Mesenteric fat pad (tissue), 1 donor: ENCODE data around the gene TTYH3. TPM values are rescaled to one million over a fixed set of nuclear protein-coding genes. Genes with fewer than 3 reads are reported as not detected.
"Not testable (repeated sequence)": the region's sequence is repeated elsewhere in the genome, so short reads cannot be mapped to it uniquely, and the experiment has no call there.

ENCODE experiments used
- DNase-seq: peaks from one replicate; pipeline ENCODE4 v3.0.0-alpha.2; 2020; ENCODE audit warnings: low spot score
- long read RNA-seq: library from polyadenylated mRNA; unstranded; transcript quantifications from one replicate; pipeline ENCODE4 v2.0.0, GENCODE V29; 2020
- total RNA-seq: library from RNA; stranded (reverse); fragmentation: NEBNext Ultra II Directional; extraction: Animal tissue kit (Norgen Biotek cat#: 25700); gene quantifications from one replicate; pipeline ENCODE4 v1.2.1, GENCODE V29; 2021
- donor health status: DM: yes; HTN: yes; CAD: no.

The TTYH3 gene, protein sequence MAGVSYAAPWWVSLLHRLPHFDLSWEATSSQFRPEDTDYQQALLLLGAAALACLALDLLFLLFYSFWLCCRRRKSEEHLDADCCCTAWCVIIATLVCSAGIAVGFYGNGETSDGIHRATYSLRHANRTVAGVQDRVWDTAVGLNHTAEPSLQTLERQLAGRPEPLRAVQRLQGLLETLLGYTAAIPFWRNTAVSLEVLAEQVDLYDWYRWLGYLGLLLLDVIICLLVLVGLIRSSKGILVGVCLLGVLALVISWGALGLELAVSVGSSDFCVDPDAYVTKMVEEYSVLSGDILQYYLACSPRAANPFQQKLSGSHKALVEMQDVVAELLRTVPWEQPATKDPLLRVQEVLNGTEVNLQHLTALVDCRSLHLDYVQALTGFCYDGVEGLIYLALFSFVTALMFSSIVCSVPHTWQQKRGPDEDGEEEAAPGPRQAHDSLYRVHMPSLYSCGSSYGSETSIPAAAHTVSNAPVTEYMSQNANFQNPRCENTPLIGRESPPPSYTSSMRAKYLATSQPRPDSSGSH
- 107 TPM for total RNA-seq
- long read RNA-seq, partial matches to known transcripts = 20 of 20 reads
- long read RNA-seq, other reads (novel, unspliced or antisense) = 0 of 20 reads

- DNase-seq = no peak
These were observed at the start of gene TTYH3 for GRCh38 chr7:2631946-2632732. Gene TTYH3 (plus strand): TSS chr7:2631986. CDS start chr7:2632156, 170 bp downstream.

DNA sequence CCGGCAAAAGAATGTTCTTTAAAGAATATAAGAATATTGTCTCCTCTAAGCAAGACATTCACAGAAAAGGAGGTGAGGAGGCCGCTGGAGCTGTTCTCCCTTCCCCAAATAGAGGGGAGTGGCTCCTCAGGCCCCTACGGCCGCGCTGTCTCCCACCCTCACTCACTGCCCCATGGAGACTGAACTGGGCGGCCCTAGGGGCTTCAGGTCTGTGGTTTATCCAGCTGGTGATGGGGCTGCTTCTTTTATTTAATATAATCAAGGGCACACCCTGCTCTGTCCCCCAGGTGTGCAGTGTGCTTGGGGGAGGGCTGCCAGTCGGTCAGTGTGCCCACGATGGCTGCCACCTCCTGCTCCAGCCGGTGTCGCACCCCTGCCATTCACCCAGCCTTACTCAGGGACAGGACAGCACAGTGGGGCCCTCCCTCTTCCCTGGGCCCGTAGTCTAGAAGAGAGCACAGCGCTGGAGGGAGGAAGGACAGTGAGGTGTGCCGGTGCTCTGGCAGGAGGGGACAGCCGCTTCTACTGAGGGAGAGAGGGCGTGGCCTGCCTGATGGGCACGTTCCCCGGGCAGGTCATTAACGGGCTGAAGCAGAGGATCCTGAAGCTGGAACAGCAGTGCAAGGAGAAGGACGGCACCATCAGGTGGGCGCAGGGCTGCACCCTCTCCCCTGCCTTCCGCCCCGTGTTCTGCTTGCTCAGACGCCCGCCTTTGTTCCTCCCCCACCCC lies 49.6 kb upstream of the TTYH3 start:
- DNase-seq = no peak

- DNase-seq = no peak
These were observed 47.8 kb upstream of the TTYH3 start for GRCh38 chr7:2583798-2584580.

- no peak for DNase-seq
These were observed 46.3 kb upstream of the TTYH3 start for GRCh38 chr7:2585446-2585845.

GRCh38 chr7:2586326-2587020 lies 45.3 kb upstream of the TTYH3 start:
- no peak for DNase-seq

GRCh38 chr7:2587134-2587533 lies 44.7 kb upstream of the TTYH3 start:
- no peak for DNase-seq

- DNase-seq = no peak
These were observed 44.0 kb upstream of the TTYH3 start for GRCh38 chr7:2587778-2588177.

DNA sequence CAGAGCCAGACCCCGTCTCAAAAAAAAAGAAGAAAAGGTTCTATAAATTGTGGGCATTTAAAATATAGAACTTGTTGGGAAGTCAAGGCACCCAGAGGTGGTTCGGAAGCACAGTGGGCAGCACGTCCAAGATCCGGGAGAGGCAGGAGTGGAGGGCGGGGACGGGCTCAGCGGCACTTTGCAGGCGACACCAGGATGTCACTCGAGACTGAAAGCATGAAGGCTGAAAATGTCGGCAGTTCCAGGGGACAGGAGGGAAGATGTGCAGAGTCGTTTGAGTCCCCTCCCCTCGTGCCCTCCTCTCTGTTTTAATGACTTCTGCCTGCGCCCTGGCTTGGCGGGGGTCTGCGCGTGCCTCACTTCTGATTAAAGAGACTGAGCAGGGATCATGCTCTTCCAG lies 42.4 kb upstream of the TTYH3 start:
- DNase-seq = no peak

DNA sequence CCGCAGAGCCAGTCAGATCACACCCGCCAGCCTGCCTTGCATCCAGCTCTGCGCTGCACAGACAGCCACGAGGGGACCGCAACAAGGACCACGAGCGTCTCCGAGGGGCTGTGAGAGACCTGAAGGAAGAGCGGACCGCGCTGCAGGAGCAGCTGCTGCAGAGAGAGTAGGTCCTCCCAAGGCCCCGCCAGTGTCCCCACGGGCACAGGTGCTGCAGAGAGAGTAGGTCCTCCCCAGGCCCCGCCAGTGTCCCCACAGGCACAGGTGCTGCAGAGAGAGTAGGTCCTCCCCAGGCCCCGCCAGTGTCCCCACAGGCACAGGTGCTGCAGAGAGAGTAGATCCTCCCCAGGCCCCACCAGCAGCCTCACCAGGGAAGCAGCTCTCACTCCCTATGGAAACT lies 41.8 kb upstream of the TTYH3 start:
- not testable (repeated sequence) for DNase-seq

- no peak for DNase-seq
These were observed 39.4 kb upstream of the TTYH3 start for GRCh38 chr7:2592375-2592865.

- DNase-seq = no peak
These were observed 38.6 kb upstream of the TTYH3 start for GRCh38 chr7:2593036-2593727.

DNA sequence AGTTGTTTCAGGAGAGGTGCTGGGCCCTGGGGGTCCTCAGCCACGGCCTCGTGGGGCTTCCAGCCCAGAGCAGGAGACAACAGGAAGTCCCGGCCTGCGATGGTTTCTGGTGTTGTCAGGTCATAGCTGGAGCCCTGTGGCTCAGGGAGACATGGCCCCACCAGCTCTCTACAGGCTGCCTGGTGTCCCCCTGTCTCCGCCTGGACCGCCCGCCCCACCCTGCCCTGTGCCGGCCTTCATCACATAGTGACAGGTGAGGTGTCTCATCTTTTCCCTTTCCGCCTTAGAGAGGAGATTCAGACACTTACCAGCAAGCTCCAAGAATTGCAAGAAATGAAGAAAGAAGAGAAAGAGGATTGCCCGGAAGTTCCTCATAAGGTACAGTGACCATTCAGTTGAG lies 37.2 kb upstream of the TTYH3 start:
- no peak for DNase-seq

- DNase-seq = no peak
These were observed 36.4 kb upstream of the TTYH3 start for GRCh38 chr7:2595258-2595860.

- no peak for DNase-seq
These were observed 35.1 kb upstream of the TTYH3 start for GRCh38 chr7:2596464-2597272.

DNA sequence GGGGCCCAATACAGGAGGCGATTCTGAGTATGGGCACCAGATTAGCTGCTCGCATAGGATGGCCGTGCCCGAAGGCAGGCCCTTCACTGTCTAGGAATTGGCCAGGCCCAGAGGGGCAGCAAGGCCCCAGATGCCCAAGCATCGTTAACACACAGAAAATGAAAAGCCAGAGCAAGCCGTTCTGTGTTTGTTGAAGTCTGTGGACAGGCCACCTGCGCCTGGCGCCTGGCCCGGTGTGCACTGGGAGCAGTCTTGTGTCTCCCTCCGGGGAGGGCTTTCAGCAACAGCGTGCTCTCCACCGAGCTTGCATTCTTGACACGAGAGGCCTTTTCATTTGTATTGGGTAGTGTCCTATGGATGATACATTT lies 34.5 kb upstream of the TTYH3 start:
- DNase-seq = no peak

DNA sequence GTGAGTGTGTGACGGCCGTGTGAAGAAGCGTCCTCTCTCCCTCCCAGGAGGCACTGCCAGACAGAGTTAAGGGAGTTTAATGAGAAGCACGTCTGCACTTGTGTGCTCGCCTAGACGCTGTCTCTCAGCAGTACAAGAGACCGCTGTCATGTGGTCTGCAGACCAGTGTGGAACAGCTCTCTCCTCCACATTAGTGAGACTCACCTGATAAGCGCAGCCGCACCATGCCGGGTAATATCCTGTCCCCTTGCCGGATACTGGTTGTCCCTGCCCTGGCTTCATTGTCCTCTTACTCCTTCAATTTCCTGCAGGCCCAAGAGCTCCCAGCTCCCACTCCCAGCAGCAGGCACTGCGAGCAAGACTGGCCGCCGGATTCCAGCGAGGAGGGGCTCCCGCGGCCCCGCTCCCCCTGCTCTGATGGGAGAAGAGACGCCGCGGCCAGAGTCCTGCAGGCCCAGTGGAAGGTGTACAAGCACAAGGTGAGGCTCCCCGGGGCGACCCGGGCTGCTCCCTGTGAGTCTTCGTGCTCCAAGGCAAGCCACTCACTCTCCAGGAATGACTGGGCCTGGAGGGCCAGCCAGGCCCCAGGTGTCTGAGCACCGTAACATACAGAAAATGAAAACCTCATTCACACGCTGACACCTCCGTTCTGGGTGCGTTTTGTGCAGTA lies 33.5 kb upstream of the TTYH3 start:
- no peak for DNase-seq

DNA sequence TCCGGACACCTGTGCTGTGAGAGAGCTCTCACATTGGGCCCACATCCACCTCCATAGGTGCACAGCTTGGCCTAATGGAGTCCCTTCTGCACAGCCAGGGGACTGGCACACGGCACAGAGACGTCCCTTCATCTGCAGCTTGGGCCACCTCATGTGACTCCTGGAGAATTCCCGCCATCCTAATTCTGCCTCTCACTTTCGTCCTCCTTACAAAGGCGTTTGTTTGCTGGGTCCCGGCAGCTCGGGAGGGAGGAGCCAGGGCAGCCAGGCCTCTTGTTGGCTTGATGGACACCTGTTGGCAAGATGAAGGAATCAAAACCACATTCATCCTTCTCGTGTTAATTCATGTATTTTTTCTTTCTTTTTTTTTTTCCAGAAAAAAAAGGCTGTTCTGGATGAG lies 30.7 kb upstream of the TTYH3 start:
- DNase-seq = no peak
